ENCODE data around the gene KCNT1. TPM values are rescaled to one million over a fixed set of nuclear protein-coding genes. Genes with fewer than 3 reads are reported as not detected.

The KCNT1 gene
- total RNA-seq, 3 donors from 2014 or later: not detected

- TF ChIP-seq POLR2AphosphoS5 (IDR thresholded peaks at IDR 0.05) (no peak), POLR2A (IDR thresholded peaks at IDR 0.05) (no peak)
- TF ChIP-seq, protein P1, sequence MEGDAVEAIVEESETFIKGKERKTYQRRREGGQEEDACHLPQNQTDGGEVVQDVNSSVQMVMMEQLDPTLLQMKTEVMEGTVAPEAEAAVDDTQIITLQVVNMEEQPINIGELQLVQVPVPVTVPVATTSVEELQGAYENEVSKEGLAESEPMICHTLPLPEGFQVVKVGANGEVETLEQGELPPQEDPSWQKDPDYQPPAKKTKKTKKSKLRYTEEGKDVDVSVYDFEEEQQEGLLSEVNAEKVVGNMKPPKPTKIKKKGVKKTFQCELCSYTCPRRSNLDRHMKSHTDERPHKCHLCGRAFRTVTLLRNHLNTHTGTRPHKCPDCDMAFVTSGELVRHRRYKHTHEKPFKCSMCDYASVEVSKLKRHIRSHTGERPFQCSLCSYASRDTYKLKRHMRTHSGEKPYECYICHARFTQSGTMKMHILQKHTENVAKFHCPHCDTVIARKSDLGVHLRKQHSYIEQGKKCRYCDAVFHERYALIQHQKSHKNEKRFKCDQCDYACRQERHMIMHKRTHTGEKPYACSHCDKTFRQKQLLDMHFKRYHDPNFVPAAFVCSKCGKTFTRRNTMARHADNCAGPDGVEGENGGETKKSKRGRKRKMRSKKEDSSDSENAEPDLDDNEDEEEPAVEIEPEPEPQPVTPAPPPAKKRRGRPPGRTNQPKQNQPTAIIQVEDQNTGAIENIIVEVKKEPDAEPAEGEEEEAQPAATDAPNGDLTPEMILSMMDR (IDR thresholded peaks at IDR 0.05): no peak
- Histone ChIP-seq H3K4me3 (no peak overlapping the region), H3K27me3 (peaks cover 0 to 42% of the 10 kb centered on the region in 2 donors), H3K27ac (no peak overlapping the region), H3K4me1 (no peaks in the 10 kb centered on the region), H3K9me3 (peaks cover 13 to 20% of the 10 kb centered on the region in 2 donors), H3K36me3 (no peaks in the 10 kb centered on the region)
- DNase-seq (ENCODE audit: low spot score in 2 of 2): no peak
- intact Hi-C loops (cut with DNase I; ENCODE audit: low total_unique reads): loop anchor here (10.0 kb wide), 1 partner anchor 164 kb away; no protein-coding TSS in a partner anchor
Observed at GRCh38 chr9:135770771-135771170, 68.8 kb downstream of the KCNT1 start.

DNA sequence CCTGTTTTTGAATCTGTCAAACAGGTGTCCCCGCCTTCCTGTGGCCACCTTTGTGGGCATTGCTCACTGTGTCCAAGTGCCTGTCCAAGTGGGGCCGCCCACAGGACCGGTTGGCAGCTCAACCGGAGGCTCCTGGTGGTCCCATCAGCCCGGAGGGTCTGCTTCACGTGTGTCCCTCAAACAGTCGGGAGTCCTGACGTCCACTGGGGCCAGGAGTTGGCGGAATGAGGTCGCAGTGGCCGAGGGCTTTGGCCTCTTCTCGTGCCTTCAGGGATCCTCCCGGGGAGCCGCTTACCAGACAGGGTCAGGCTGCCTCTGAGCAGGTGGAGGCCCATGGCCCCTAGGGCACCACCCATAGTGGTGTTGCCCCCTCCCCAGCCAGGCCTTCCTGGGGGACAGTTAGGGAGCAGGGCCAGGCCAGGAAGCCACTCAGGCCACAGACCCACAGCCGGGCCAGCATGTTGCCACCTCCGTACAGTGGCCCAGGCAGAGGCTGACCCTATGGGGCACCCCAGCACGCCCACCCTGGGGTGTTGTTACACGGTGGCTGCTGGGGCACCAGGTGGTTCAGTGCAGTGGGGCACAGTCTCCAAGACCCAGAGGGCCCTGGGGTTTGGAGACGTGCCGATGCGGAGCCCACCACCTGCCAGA lies 69.5 kb downstream of the KCNT1 start:
- Histone ChIP-seq H3K27me3 (peaks cover 0 to 42% of the 10 kb centered on the region in 2 donors), H3K9me3 (peaks cover 5 to 13% of the 10 kb centered on the region in 2 donors), H3K36me3 (no peaks in the 10 kb centered on the region), H3K27ac (no peak overlapping the region), H3K4me1 (no peaks in the 10 kb centered on the region), H3K4me3 (no peak overlapping the region)
- TF ChIP-seq POLR2AphosphoS5 (IDR thresholded peaks at IDR 0.05) (no peak), POLR2A (IDR thresholded peaks at IDR 0.05) (no peak)
- TF ChIP-seq, protein P1 (IDR thresholded peaks at IDR 0.05): no peak
- no peak for DNase-seq (ENCODE audit: low spot score in 2 of 2)
- intact Hi-C loops (cut with DNase I; ENCODE audit: low total_unique reads): loop anchor here (10.0 kb wide), 1 partner anchor 163 kb away; no protein-coding TSS in a partner anchor

DNA sequence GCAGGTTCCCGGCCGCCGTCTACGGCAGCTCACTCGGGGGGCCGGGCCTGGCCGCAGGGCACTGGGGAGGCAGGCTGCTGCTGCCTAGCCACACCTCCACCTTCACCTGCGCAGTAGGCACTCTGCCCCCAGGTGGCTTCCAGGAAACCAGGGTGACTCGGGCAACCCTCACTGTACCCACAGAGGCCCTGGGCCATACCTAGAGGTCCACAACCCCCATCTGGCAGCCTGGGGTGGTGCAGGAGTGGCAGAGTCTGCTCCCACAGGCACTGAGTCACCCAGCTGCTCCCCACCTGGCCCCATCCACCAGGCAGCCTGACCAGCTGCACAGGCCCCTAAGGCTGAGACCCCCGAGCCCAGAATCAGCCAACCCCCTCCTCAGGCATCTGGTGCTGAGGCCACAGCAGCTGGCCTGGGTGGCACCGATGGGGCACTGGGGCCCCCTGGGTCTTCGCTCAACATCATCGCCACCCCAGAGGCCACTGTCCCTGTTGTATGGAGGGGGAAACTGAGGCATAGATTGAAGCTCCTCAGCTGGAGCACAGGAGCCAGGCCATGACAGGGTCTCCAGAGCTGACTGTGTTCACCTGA lies 70.2 kb downstream of the KCNT1 start:
- Histone ChIP-seq H3K4me3 (no peak overlapping the region), H3K4me1 (no peaks in the 10 kb centered on the region), H3K27ac (no peak overlapping the region), H3K27me3 (peaks cover 0 to 42% of the 10 kb centered on the region in 2 donors), H3K36me3 (no peaks in the 10 kb centered on the region), H3K9me3 (peaks cover 0 to 6% of the 10 kb centered on the region in 2 donors)
- DNase-seq (ENCODE audit: low spot score in 2 of 2): no peak
- intact Hi-C loops (cut with DNase I; ENCODE audit: low total_unique reads): loop anchor here (10.0 kb wide), 1 partner anchor 163 kb away; no protein-coding TSS in a partner anchor
- TF ChIP-seq POLR2A (IDR thresholded peaks at IDR 0.05): no peak
- TF ChIP-seq, protein P1 (IDR thresholded peaks at IDR 0.05): no peak
- no peak for TF ChIP-seq POLR2AphosphoS5 (IDR thresholded peaks at IDR 0.05)

DNA sequence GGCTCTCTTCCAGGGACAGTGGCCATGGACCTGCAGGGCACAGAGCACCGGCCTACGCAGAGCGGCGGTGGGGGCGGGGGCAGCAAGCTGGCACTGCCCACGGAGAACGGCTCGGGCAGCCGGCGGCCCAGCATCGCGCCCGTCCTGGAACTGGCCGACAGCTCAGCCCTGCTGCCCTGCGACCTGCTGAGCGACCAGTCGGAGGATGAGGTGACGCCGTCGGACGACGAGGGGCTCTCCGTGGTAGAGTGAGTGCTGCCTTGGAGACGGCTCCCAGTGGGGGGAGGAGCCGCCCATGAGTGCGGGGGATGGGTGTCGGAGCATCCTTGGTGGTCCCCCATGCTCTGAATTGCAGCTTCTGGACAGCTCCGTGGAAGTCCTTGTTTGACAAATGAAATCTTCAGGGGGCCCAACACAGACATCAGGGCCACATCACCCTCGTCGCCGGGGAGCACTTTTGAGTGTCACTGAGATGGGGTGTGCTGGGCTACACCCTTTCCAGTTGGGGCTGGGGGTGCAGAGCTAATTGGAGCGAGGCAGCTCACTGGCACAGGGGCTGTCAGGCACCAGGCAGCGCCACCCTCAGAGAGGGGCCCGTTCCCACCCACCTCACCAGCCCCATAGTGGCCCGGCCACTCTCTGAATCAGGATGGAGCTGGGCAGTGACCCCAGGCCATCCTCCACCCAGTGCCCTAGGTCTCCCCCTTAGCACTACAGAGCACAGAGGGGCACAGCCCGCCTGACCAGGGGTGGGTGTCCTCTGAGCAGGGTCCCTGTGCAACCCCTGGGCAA lies 70.9 kb downstream of the KCNT1 start:
- intact Hi-C loops (cut with DNase I; ENCODE audit: low total_unique reads): loop anchor here (10.0 kb wide), 1 partner anchor 162 kb away; no protein-coding TSS in a partner anchor
- DNase-seq (ENCODE audit: low spot score in 2 of 2): no peak
- H3K4me3 ChIP-seq: no peak overlapping the region
- TF ChIP-seq, protein P1 (IDR thresholded peaks at IDR 0.05): no peak
- TF ChIP-seq POLR2A (IDR thresholded peaks at IDR 0.05): no peak
- TF ChIP-seq POLR2AphosphoS5 (IDR thresholded peaks at IDR 0.05): no peak
- no peaks in the 10 kb centered on the region for H3K9me3 ChIP-seq
- peaks cover 0 to 42% of the 10 kb centered on the region in 2 donors for H3K27me3 ChIP-seq
- H3K36me3 ChIP-seq: no peaks in the 10 kb centered on the region
- H3K4me1 ChIP-seq: no peaks in the 10 kb centered on the region
- no peak overlapping the region for H3K27ac ChIP-seq

Data from breast epithelium (tissue), 4 donors.